HL-60 (cell line): ENCODE results near the gene EPB41L4B.

Experiments
- DNase-seq, 2 experiments: peaks; one replicate each; pipeline ENCODE4 v3.0.0-alpha.2; 2010 to 2020; ENCODE audit warnings: low read depth in 1 of 2, low spot score in 1 of 2
- H3K27ac ChIP-seq: fragments of 250-450 bp; sonication (Bioruptor Pico); replicated peaks from 2 replicates; pipeline ENCODE4 v1.5.1; 2020; ENCODE audit warnings: mild to moderate bottlenecking, moderate library complexity
- H3K27me3 ChIP-seq: fragments of 250-450 bp; sonication (Bioruptor Pico); 2 replicates; pipeline ENCODE4 v1.5.1; 2021; ENCODE audit warnings: mild to moderate bottlenecking, moderate library complexity; ENCODE audit not compliant: insufficient read depth, poor library complexity, severe bottlenecking
- H3K4me3 ChIP-seq: replicated peaks from 2 replicates; pipeline ENCODE4 v1.5.1; 2011; ENCODE audit warnings: mild to moderate bottlenecking, control low read depth, low read length; ENCODE audit not compliant: insufficient read depth
- GABPA ChIP-seq: IDR thresholded peaks from 2 replicates; pipeline ENCODE4 v1.6.1; 2012; ENCODE audit warnings: low read depth
- POLR2AphosphoS5 ChIP-seq: IDR thresholded peaks from 2 replicates; pipeline ENCODE4 v1.6.1; 2012; ENCODE audit warnings: low read depth
- SPI1 ChIP-seq: IDR thresholded peaks from 2 replicates; pipeline ENCODE4 v1.6.1; 2012; ENCODE audit warnings: low read depth, mild to moderate bottlenecking, borderline replicate concordance
- TF ChIP-seq, protein P1 (sequence below): IDR thresholded peaks from 2 replicates; pipeline ENCODE4 v1.6.1; 2012; ENCODE audit warnings: low read depth; ENCODE audit not compliant: insufficient replicate concordance
- TF ChIP-seq, protein P2 (sequence below): IDR thresholded peaks from one replicate; pipeline ENCODE4 v1.5.1; 2011; ENCODE audit warnings: low read length, control low read depth, inconsistent platforms; ENCODE audit not compliant: insufficient read depth

The EPB41L4B gene

DNA sequence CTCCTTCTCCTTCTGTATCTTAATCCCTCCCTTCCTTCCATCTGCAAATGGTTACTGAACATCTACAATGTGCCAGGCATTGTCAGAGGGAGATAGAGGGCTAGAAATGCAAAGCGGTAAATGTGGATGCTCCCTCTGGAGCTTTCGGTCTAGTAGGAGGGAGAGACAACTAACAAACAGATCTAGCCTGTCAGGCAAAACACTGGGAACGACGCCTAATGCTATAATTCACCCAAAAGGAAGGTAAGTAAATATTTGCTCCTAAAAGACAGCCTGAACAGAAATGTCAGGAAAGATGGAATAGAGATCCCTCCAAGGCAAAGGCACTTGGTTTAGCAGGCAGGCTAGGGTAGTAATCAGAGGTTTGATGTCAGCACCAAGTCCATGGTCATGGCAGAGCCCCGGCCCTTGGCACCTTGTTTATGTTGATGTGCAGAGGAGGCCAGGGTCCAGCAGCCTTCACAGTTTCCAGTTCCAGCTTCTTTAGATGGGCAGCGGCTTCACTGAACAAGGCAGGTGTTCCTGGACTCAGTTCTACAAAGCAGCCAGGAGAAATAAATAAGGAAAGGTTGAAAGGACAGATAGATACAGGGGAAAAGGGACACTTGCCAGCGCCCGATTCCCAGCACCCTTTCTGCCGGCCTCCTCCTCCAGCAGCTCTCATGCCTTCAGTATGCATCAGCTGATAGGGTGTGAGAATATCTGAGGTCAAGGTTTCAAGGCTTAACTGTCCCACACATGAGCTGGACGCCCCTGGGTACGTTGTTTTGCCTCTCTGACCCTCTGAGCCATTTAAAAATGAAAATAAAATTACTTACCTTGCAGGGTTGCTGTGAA is 107.4 kb downstream of the EPB41L4B start:
- no peaks in the 10 kb centered on the region for H3K27me3 ChIP-seq
- H3K27ac ChIP-seq: no peak overlapping the region
- TF ChIP-seq POLR2AphosphoS5 (no peak), GABPA (no peak), SPI1 (no peak)
- TF ChIP-seq, protein P1, sequence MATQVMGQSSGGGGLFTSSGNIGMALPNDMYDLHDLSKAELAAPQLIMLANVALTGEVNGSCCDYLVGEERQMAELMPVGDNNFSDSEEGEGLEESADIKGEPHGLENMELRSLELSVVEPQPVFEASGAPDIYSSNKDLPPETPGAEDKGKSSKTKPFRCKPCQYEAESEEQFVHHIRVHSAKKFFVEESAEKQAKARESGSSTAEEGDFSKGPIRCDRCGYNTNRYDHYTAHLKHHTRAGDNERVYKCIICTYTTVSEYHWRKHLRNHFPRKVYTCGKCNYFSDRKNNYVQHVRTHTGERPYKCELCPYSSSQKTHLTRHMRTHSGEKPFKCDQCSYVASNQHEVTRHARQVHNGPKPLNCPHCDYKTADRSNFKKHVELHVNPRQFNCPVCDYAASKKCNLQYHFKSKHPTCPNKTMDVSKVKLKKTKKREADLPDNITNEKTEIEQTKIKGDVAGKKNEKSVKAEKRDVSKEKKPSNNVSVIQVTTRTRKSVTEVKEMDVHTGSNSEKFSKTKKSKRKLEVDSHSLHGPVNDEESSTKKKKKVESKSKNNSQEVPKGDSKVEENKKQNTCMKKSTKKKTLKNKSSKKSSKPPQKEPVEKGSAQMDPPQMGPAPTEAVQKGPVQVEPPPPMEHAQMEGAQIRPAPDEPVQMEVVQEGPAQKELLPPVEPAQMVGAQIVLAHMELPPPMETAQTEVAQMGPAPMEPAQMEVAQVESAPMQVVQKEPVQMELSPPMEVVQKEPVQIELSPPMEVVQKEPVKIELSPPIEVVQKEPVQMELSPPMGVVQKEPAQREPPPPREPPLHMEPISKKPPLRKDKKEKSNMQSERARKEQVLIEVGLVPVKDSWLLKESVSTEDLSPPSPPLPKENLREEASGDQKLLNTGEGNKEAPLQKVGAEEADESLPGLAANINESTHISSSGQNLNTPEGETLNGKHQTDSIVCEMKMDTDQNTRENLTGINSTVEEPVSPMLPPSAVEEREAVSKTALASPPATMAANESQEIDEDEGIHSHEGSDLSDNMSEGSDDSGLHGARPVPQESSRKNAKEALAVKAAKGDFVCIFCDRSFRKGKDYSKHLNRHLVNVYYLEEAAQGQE: no peak
- TF ChIP-seq, protein P2, sequence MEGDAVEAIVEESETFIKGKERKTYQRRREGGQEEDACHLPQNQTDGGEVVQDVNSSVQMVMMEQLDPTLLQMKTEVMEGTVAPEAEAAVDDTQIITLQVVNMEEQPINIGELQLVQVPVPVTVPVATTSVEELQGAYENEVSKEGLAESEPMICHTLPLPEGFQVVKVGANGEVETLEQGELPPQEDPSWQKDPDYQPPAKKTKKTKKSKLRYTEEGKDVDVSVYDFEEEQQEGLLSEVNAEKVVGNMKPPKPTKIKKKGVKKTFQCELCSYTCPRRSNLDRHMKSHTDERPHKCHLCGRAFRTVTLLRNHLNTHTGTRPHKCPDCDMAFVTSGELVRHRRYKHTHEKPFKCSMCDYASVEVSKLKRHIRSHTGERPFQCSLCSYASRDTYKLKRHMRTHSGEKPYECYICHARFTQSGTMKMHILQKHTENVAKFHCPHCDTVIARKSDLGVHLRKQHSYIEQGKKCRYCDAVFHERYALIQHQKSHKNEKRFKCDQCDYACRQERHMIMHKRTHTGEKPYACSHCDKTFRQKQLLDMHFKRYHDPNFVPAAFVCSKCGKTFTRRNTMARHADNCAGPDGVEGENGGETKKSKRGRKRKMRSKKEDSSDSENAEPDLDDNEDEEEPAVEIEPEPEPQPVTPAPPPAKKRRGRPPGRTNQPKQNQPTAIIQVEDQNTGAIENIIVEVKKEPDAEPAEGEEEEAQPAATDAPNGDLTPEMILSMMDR: no peak
- no peak for DNase-seq
- no peak overlapping the region for H3K4me3 ChIP-seq

DNA sequence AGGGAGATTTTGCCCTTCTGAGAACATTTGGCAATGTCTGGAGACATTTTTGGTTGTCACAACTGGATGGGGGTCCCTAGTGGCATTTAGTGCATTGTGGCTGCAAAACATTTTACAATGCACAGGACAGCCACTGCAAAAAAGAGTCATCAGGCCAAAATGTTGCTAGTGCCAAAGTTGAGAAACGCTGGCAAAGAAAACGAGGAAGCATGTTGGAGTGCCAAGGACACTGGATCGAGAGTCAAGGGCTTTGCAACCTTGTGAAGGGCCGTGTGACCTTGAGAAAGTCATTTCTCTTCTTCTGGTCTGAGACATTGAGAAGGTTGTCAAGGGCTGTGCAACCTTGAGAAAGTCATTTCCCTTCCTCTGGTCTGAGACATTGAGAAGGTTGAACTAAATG is 108.1 kb downstream of the EPB41L4B start:
- no peak for DNase-seq
- Histone ChIP-seq H3K27ac (no peak overlapping the region), H3K4me3 (no peak overlapping the region), H3K27me3 (no peaks in the 10 kb centered on the region)
- TF ChIP-seq, protein P1: no peak
- TF ChIP-seq GABPA (no peak), POLR2AphosphoS5 (no peak), SPI1 (no peak)
- TF ChIP-seq, protein P2: no peak

DNA sequence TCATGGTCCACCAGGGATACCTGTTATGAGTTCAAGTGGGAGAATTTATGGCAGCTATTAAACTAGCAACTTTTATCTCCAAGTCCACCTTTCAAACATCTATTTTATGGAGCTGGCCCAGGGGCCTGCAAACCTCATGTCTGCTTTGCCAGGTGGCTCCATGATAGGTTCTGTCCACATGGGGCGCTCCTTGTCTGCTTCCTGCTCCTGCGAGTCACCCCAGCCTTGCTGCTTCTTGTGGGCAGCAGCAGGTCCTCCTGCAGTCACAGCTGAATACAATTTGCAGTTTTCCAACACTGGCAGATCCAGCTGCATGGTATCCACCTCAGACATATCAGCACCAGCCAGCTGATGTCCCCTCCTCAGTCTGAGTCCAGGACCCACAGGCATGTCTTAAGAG is 114.2 kb downstream of the EPB41L4B start:
- Histone ChIP-seq H3K4me3 (no peak overlapping the region), H3K27ac (no peak overlapping the region), H3K27me3 (peaks cover 3% of the 10 kb centered on the region)
- no peak for DNase-seq
- TF ChIP-seq, protein P1: no peak
- TF ChIP-seq POLR2AphosphoS5 (no peak), SPI1 (no peak), GABPA (no peak)
